Ovary (tissue), 9 donors: ENCODE results near the gene CTDSP2. TPM values are rescaled to one million over a fixed set of nuclear protein-coding genes. Genes with fewer than 3 reads are reported as not detected.
A peak's percentile ranks its signal among the peaks of the same experiment; 100 is the strongest.
"Not testable (repeated sequence)": the region's sequence is repeated elsewhere in the genome, so short reads cannot be mapped to it uniquely, and the experiment has no call there.

Source experiments
- DNase-seq, 5 donors: peaks; one replicate each; pipeline ENCODE4 v3.0.0-alpha.2; 2019 to 2020
- H3K27ac ChIP-seq, 2 donors: fragments of 200-600 bp; one replicate each; pipeline versions ENCODE4 v1.5.1 to v1.8.0; 2019 to 2022
- H3K27me3 ChIP-seq: fragments of 200-600 bp; one replicate; pipeline ENCODE4 v1.8.0; 2022
- H3K36me3 ChIP-seq: fragments of 200-600 bp; sonication (generic); one replicate; pipeline ENCODE4 v1.5.1; 2019
- H3K4me1 ChIP-seq: one replicate; pipeline ENCODE4 v1.8.1; 2013; ENCODE audit warnings: mild to moderate bottlenecking, moderate library complexity; ENCODE audit not compliant: insufficient read depth
- H3K4me3 ChIP-seq: fragments of 200-600 bp; sonication (generic); one replicate; pipeline ENCODE4 v1.5.1; 2017
- H3K9me3 ChIP-seq, 2 donors: fragments of 200-600 bp in 1 of 2; sonication (generic) in 1 of 2; one replicate each; pipeline versions ENCODE4 v1.5.1 to v1.8.1; 2013 to 2019; ENCODE audit warnings: mild to moderate bottlenecking in 1 of 2, moderate library complexity in 1 of 2
- EP300 ChIP-seq: sonication (generic); formaldehyde crosslinking; IDR thresholded peaks from one replicate; pipeline ENCODE4 v1.6.1; 2017; ENCODE audit warnings: antibody characterized with exemption
- POLR2A ChIP-seq: fragments of 450-650 bp; IDR thresholded peaks from one replicate; pipeline ENCODE4 v1.6.1; 2017; ENCODE audit warnings: antibody characterized with exemption, mild to moderate bottlenecking, moderate library complexity
- WGBS, 3 donors: extraction: QIAGEN DNeasy Blood & Tissue Kit in 1 of 3; methylation state at CpG; one replicate each; pipeline versions ENCODE4 v1.1.5 to v1.1.7; 2013 to 2017; 5-methylcytosine and 5-hydroxymethylcytosine counted together
- intact Hi-C, 4 donors: fragments of 100-400 bp; cut with DNase I; formaldehyde crosslinking; loops; one replicate each; pipeline versions ENCODE4 v1.11.0 to v1.15.1; 2022 to 2023
- polyA plus RNA-seq, 2 donors: library from polyadenylated mRNA; stranded (reverse); fragments of 200-250 nt in 1 of 2; fragments of 350-450 nt in 1 of 2; fragmentation: Illumina TruSeq in 1 of 2; extraction: RNeasy Lipid Tissue Mini Kit (QIAGEN cat#74804) in 1 of 2; gene quantifications; one replicate each; pipeline ENCODE4 v1.2.3, GENCODE V29; 2013 to 2014
- total RNA-seq, 7 donors: library from RNA; depleted of rRNA in 2 of 7; stranded (reverse); fragments of >200 nt in 2 of 7; fragmentation: NEBNext Ultra II Directional in 3 of 7; extraction: Animal tissue kit (Norgen Biotek cat#: 25700) in 3 of 7; gene quantifications; one replicate each; pipeline versions ENCODE4 v1.1.0 to v1.2.4, GENCODE V29; 2016 to 2023
- TF ChIP-seq, protein P1 (sequence below), 3 donors: fragments of 450-650 bp in 2 of 3; fragments of 200-600 bp in 1 of 3; IDR thresholded peaks; one replicate each; pipeline versions ENCODE4 v1.5.1 to v1.8.0; 2016 to 2022; ENCODE audit warnings: antibody characterized with exemption in 3 of 3, mild to moderate bottlenecking in 1 of 3
- donor health status: DM: no; HTN: no; CAD: no; lungs with moderate emphysema.
- donor health status: DM: no; HTN: no; CAD: no.
- donor health status: Bipolar disorder and iron deficiency.
- donor health status: DM: yes; HTN: yes; CAD: no.
- donor health status: DM: no; HTN: no; CAD: no.
- donor health status: DM: yes; HTN: yes; CAD: no.

CTDSP2 gene
- total and polyA plus RNA-seq, 9 donors: 73.1 to 212 (median 166) TPM

DNA sequence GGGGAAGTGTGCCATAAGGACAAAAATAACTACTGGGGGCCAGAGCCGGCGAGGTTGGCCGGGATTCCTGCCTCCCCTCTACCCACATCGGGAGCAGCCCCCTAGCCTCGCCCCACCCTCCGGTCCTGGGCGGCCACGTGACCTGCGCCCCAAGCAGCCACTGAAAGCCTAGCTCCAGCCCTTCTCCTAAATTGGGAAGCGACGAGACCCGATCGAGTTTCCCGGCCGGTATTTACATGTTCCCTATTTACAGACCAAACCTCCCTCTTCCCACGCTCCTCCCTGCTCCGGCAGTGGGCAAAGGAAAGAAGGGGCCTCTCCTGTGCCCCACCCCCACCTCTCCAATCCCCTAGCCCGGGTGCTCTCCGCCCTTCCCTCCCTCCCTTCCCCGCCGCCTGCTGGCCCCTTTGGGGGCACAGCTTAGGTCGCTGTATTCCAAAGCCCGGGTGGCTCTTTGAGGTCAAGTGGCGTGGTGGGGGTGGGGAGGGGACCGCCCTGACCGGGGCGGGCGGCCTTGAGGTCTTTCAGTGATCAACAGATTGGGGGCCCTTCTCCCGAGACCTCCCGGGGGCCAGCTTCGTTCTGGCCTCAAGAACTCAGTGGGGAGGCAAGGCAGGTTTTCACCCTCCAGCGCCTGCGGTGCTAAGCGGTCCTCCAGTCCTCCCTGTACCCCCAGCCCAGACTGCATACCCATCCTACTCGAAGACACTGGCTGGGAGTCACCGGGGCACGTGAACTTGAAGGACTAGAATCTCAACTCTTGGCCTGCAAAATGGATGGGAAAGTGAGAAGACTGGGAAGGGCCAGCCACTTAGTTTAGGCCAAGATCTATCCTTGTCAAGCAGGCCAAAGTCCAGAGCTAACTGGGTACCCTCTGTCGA, 6.3 kb upstream of the CTDSP2 start:
- WGBS, 3 donors: 19 to 23% (median 20%) methylated on average over 37 to 38 of the region's 38 CpGs
- intact Hi-C loops: no loop called here
- TF ChIP-seq, protein P1, sequence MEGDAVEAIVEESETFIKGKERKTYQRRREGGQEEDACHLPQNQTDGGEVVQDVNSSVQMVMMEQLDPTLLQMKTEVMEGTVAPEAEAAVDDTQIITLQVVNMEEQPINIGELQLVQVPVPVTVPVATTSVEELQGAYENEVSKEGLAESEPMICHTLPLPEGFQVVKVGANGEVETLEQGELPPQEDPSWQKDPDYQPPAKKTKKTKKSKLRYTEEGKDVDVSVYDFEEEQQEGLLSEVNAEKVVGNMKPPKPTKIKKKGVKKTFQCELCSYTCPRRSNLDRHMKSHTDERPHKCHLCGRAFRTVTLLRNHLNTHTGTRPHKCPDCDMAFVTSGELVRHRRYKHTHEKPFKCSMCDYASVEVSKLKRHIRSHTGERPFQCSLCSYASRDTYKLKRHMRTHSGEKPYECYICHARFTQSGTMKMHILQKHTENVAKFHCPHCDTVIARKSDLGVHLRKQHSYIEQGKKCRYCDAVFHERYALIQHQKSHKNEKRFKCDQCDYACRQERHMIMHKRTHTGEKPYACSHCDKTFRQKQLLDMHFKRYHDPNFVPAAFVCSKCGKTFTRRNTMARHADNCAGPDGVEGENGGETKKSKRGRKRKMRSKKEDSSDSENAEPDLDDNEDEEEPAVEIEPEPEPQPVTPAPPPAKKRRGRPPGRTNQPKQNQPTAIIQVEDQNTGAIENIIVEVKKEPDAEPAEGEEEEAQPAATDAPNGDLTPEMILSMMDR (IDR thresholded peaks at IDR 0.05): peak in 2 of 3 donors; percentile 26 to 42
- no peak for TF ChIP-seq POLR2A
- Histone ChIP-seq H3K27me3 (no peaks in the 10 kb centered on the region), H3K36me3 (no peaks in the 10 kb centered on the region), H3K9me3 (no peaks in the 10 kb centered on the region), H3K4me1 (peaks cover 6% of the 10 kb centered on the region), H3K27ac (peak overlapping the region; percentile 61 to 81), H3K4me3 (peak overlapping the region; percentile 36)
- peak; percentile 66 to 75 (median 70) for DNase-seq

DNA sequence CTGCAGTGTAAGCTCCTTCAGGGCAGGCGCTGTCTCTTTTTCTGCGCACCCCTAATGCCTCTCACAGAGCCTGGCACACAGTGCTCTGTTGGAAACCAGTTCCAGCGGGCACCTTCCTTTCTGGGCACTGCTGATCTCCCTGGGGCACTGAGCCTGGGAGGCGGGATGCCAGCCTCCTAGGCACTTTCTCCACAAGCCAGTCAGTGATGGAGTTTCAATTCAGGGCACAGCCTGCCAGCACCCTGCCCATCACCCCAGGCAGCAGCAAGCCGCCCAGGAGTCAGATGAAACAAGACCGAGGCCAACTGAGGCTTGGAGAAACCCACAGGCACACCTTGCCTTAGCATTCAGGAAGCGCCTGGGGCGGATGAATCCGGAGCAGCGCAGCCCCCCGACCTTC, 5.7 kb upstream of the CTDSP2 start:
- peak overlapping the region; percentile 61 to 81 for H3K27ac ChIP-seq
- intact Hi-C loops: no loop called here
- DNase-seq: no peak

DNA sequence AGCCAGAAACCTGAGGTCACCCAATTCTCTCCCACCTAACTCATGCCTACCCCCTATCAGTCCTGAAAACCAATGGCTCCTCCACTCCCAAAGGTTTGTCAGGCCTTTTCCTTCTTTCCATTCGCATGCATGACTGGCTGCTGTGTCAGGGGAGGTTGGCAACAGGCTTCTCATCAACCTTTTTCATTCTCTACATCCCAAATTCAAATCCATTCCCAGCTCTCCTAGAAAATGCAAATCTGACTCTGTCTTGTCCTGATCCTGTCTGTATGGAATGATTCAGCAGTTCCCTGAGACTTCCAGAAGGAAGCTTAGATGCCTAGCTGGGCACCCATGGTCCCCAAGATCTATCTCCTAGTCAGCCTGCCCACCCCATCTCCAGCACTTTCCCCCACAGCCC, 5.0 kb upstream of the CTDSP2 start:
- Histone ChIP-seq H3K4me1 (peaks cover 6% of the 10 kb centered on the region), H3K27ac (peak overlapping the region in 1 of 2 donors; percentile 81), H3K9me3 (no peaks in the 10 kb centered on the region), H3K4me3 (no peak overlapping the region), H3K36me3 (no peaks in the 10 kb centered on the region), H3K27me3 (no peaks in the 10 kb centered on the region)
- 77 to 100% (median 81%) methylated on average over 1 of the region's 1 CpG for WGBS, 3 donors
- intact Hi-C loops: no loop called here
- TF ChIP-seq POLR2A: no peak
- TF ChIP-seq, protein P1 (IDR thresholded peaks at IDR 0.05): no peak
- TF ChIP-seq EP300: no peak
- DNase-seq: no peak

More for the DNA sequence above, 5.7 kb upstream of the CTDSP2 start:
- Histone ChIP-seq H3K4me1 (peaks cover 6% of the 10 kb centered on the region), H3K27me3 (no peaks in the 10 kb centered on the region), H3K4me3 (peak overlapping the region; percentile 36), H3K36me3 (no peaks in the 10 kb centered on the region), H3K9me3 (no peaks in the 10 kb centered on the region)
- 30 to 36% (median 35%) methylated on average over 10 to 11 of the region's 11 CpGs for WGBS, 3 donors
- TF ChIP-seq POLR2A (no peak), EP300 (no peak)
- TF ChIP-seq, protein P1 (IDR thresholded peaks at IDR 0.05): no peak

DNA sequence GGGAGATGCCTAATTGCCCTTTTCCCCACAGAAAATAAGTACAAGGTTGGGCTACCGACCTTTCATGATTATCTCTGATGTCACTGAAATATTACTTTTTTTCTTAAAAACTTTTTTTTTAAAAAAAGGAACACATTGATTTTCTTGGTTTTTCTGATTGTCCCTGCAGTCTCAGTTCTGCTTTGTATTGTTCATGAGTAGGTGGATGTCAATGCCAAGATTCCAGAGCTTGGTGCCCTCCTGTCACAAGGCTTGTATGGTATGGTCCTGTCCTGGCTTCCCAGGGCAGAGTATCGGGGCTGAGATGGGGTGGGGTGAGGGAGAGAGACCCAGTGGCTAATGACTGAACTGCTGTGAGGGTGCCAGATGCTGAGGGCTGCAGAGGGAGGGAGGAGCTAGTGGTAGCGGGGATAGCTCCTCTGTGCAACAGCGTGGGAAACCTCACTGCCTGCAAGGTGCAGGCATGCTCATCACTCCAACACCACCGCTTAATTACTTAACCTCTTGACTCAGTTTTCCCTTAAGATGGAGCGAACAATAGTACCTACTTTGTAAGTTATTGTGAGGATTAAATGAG, 4.4 kb upstream of the CTDSP2 start:
- no peaks in the 10 kb centered on the region for H3K9me3 ChIP-seq
- 45 to 53% (median 52%) methylated on average over 6 of the region's 6 CpGs for WGBS, 3 donors
- intact Hi-C loops: no loop called here
- H3K27me3 ChIP-seq: no peaks in the 10 kb centered on the region
- peaks cover 6% of the 10 kb centered on the region for H3K4me1 ChIP-seq
- no peak overlapping the region for H3K4me3 ChIP-seq
- H3K36me3 ChIP-seq: no peaks in the 10 kb centered on the region
- DNase-seq: peak in 1 of 5 donors; percentile 38
- H3K27ac ChIP-seq: peak overlapping the region in 1 of 2 donors; percentile 29
- TF ChIP-seq POLR2A: no peak
- TF ChIP-seq, protein P1 (IDR thresholded peaks at IDR 0.05): no peak
- TF ChIP-seq EP300: no peak

DNA sequence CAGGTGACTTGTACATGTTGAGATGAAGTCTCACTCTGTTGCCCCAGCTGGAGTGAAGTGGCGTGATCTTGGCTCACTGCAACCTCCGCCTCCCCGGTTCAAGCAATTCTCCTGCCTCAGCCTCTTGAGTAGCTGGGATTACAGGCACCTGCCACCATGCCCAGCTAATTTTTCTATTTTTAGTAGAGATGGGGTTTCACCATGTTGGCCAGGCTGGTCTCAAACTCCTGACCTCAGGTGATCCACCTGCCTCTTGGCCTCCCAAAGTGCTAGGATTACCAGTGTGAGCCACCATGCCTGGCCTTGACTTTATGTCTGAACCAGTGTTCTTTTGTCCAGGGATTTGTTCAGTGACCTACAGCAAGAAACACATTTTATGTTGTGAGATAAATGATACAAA, 2.9 kb upstream of the CTDSP2 start:
- H3K27me3 ChIP-seq, DNase-seq, H3K9me3 ChIP-seq, H3K4me1 ChIP-seq, H3K36me3 ChIP-seq, H3K4me3 ChIP-seq: not testable (repeated sequence)
- intact Hi-C loops: loop anchor here in 2 of 4 donors (5.0 kb wide), 2 partner anchors 43 to 48 kb away; no protein-coding TSS in a partner anchor
- 93 to 97% (median 95%) methylated on average over 3 of the region's 3 CpGs for whole genome bisulfite sequencing, 3 donors
- peak overlapping the region in 1 of 2 donors; percentile 29 for H3K27ac ChIP-seq
